Upper lobe of left lung (tissue), 6 donors: Measurements from ENCODE around the gene MAN1A2. TPM values are rescaled to one million over a fixed set of nuclear protein-coding genes. Genes with fewer than 3 reads are reported as not detected.

Experiments used
- ATAC-seq, 2 donors: fragments of 200-7000 bp; cut with Tn5 transposase; one replicate each; pipeline ENCODE4 v1.9.1; 2022; ENCODE audit warnings: mild to moderate bottlenecking in 2 of 2, moderate library complexity in 2 of 2; ENCODE audit not compliant: low FRiP score in 2 of 2
- DNase-seq, 2 donors: peaks; one replicate each; pipeline ENCODE4 v3.0.0-alpha.2; 2019 to 2020
- H3K27ac ChIP-seq, 4 donors: fragments of 200-600 bp; sonication (generic); one replicate each; pipeline ENCODE4 v1.5.1; 2016 to 2019
- H3K27me3 ChIP-seq, 4 donors: fragments of 200-600 bp; sonication (generic); one replicate each; pipeline ENCODE4 v1.5.1; 2017 to 2019
- H3K36me3 ChIP-seq, 4 donors: fragments of 200-600 bp; sonication (generic); one replicate each; pipeline ENCODE4 v1.5.1; 2016 to 2019
- H3K4me1 ChIP-seq, 4 donors: fragments of 200-600 bp; sonication (generic); one replicate each; pipeline ENCODE4 v1.5.1; 2018 to 2019
- H3K4me3 ChIP-seq, 4 donors: fragments of 200-600 bp; sonication (generic); one replicate each; pipeline ENCODE4 v1.5.1; 2017 to 2019; ENCODE audit warnings: mild to moderate bottlenecking in 2 of 4, moderate library complexity in 1 of 4
- H3K9me3 ChIP-seq, 4 donors: fragments of 200-600 bp; sonication (generic); one replicate each; pipeline ENCODE4 v1.5.1; 2018 to 2019
- CTCF ChIP-seq, 6 experiments: fragments of 450-650 bp in 4 of 6; fragments of 200-600 bp in 2 of 6; sonication (generic) in 2 of 6; IDR thresholded peaks; one replicate each; pipeline ENCODE4 v1.5.1; 2016 to 2019; ENCODE audit warnings: antibody characterized with exemption in 6 of 6
- EP300 ChIP-seq, 4 donors: sonication (generic); formaldehyde crosslinking; IDR thresholded peaks; one replicate each; pipeline ENCODE4 v1.5.1; 2017; ENCODE audit warnings: antibody characterized with exemption in 4 of 4, control low read depth in 2 of 4
- POLR2A ChIP-seq, 4 donors: fragments of 450-650 bp; IDR thresholded peaks; one replicate each; pipeline ENCODE4 v1.5.1; 2016 to 2017; ENCODE audit warnings: antibody characterized with exemption in 4 of 4, mild to moderate bottlenecking in 2 of 4
- POLR2AphosphoS5 ChIP-seq, 2 donors: sonication (generic); formaldehyde crosslinking; IDR thresholded peaks; one replicate each; pipeline ENCODE4 v1.5.1; 2017; ENCODE audit warnings: antibody characterized with exemption in 2 of 2
- WGBS, 2 donors: methylation state at CpG; one replicate each; pipeline ENCODE4 v1.1.5; 2017 to 2018; 5-methylcytosine and 5-hydroxymethylcytosine counted together
- total RNA-seq, 6 donors: library from RNA; depleted of rRNA in 4 of 6; stranded (reverse); fragments of >200 nt in 4 of 6; gene quantifications; one replicate each; pipeline versions ENCODE4 v1.1.0 to v1.2.1, GENCODE V29; 2016 to 2021
- donor health status: DM: no; HTN: no; CAD: no; lungs with moderate emphysema.
- donor health status: DM: no; HTN: yes; CAD: no; lungs with severe emphysema.

Gene MAN1A2
- total RNA-seq, 6 donors from 2014 or later: 25.5 to 45.2 (median 33.3) TPM

GRCh38 chr1:117389284-117389683, 22.0 kb downstream of the MAN1A2 start:
- Histone ChIP-seq H3K4me3 (no peak overlapping the region), H3K36me3 (no peaks in the 10 kb centered on the region), H3K27me3 (no peaks in the 10 kb centered on the region), H3K27ac (no peak overlapping the region), H3K4me1 (peaks cover 0 to 3% (median 0%) of the 10 kb centered on the region in 4 donors), H3K9me3 (no peaks in the 10 kb centered on the region)
- ATAC-seq: no peak
- DNase-seq: no peak
- TF ChIP-seq CTCF (IDR thresholded peaks at IDR 0.05) (no peak), POLR2AphosphoS5 (IDR thresholded peaks at IDR 0.05) (no peak)
- WGBS, 2 donors: 94 to 100% methylated on average over 2 to 3 of the region's 3 CpGs

- DNase-seq: no peak
- 83 to 93% methylated on average over 1 of the region's 1 CpG for WGBS, 2 donors
- TF ChIP-seq POLR2A (IDR thresholded peaks at IDR 0.05) (no peak), EP300 (IDR thresholded peaks at IDR 0.05) (no peak), POLR2AphosphoS5 (IDR thresholded peaks at IDR 0.05) (no peak), CTCF (IDR thresholded peaks at IDR 0.05) (no peak)
- no peak for ATAC-seq
- peaks cover 0 to 3% (median 0%) of the 10 kb centered on the region in 4 donors for H3K4me1 ChIP-seq
- H3K36me3 ChIP-seq: no peaks in the 10 kb centered on the region
- no peaks in the 10 kb centered on the region for H3K9me3 ChIP-seq
- H3K4me3 ChIP-seq: no peak overlapping the region
- no peaks in the 10 kb centered on the region for H3K27me3 ChIP-seq
- H3K27ac ChIP-seq: no peak overlapping the region
These were observed 22.5 kb downstream of the MAN1A2 start for GRCh38 chr1:117389779-117390178.

GRCh38 chr1:117392771-117393170, 25.5 kb downstream of the MAN1A2 start:
- WGBS, 2 donors: 48 to 56% methylated on average over 1 of the region's 1 CpG
- TF ChIP-seq EP300 (IDR thresholded peaks at IDR 0.05) (no peak), POLR2AphosphoS5 (IDR thresholded peaks at IDR 0.05) (no peak), POLR2A (IDR thresholded peaks at IDR 0.05) (no peak), CTCF (IDR thresholded peaks at IDR 0.05) (no peak)
- no peaks in the 10 kb centered on the region for H3K36me3 ChIP-seq
- H3K27ac ChIP-seq: no peak overlapping the region
- no peaks in the 10 kb centered on the region for H3K27me3 ChIP-seq
- ATAC-seq (no peak), DNase-seq (no peak)
- H3K4me1 ChIP-seq: peaks cover 0 to 3% (median 0%) of the 10 kb centered on the region in 4 donors
- no peak overlapping the region for H3K4me3 ChIP-seq
- H3K9me3 ChIP-seq: no peaks in the 10 kb centered on the region

GRCh38 chr1:117396074-117396473, 28.8 kb downstream of the MAN1A2 start:
- DNase-seq (no peak), ATAC-seq (no peak)
- Histone ChIP-seq H3K4me3 (no peak overlapping the region), H3K27me3 (no peaks in the 10 kb centered on the region), H3K4me1 (peaks cover 0 to 3% (median 0%) of the 10 kb centered on the region in 4 donors), H3K9me3 (no peaks in the 10 kb centered on the region), H3K27ac (no peak overlapping the region), H3K36me3 (no peaks in the 10 kb centered on the region)
- no peak for TF ChIP-seq POLR2A (IDR thresholded peaks at IDR 0.05)
- no peak for TF ChIP-seq EP300 (IDR thresholded peaks at IDR 0.05)
- TF ChIP-seq POLR2AphosphoS5 (IDR thresholded peaks at IDR 0.05): no peak
- no peak for TF ChIP-seq CTCF (IDR thresholded peaks at IDR 0.05)

GRCh38 chr1:117396636-117397035, 29.4 kb downstream of the MAN1A2 start:
- peaks cover 0 to 2% (median 0%) of the 10 kb centered on the region in 4 donors for H3K4me1 ChIP-seq
- DNase-seq (no peak), ATAC-seq (no peak)
- no peaks in the 10 kb centered on the region for H3K27me3 ChIP-seq
- no peak for TF ChIP-seq POLR2AphosphoS5 (IDR thresholded peaks at IDR 0.05)
- no peak for TF ChIP-seq EP300 (IDR thresholded peaks at IDR 0.05)
- TF ChIP-seq CTCF (IDR thresholded peaks at IDR 0.05): no peak
- no peak for TF ChIP-seq POLR2A (IDR thresholded peaks at IDR 0.05)
- no peak overlapping the region for H3K27ac ChIP-seq
- no peak overlapping the region for H3K4me3 ChIP-seq
- H3K36me3 ChIP-seq: no peaks in the 10 kb centered on the region
- no peaks in the 10 kb centered on the region for H3K9me3 ChIP-seq
